GM18870 (cell line): ENCODE data around the gene ZBBX.

Experiments used
- ATAC-seq: cut with Tn5 transposase; IDR thresholded peaks from one replicate; pipeline ENCODE4 v1.9.1; 2021; ENCODE audit warnings: moderate library complexity; ENCODE audit not compliant: unreplicated experiment

The ZBBX gene

DNA sequence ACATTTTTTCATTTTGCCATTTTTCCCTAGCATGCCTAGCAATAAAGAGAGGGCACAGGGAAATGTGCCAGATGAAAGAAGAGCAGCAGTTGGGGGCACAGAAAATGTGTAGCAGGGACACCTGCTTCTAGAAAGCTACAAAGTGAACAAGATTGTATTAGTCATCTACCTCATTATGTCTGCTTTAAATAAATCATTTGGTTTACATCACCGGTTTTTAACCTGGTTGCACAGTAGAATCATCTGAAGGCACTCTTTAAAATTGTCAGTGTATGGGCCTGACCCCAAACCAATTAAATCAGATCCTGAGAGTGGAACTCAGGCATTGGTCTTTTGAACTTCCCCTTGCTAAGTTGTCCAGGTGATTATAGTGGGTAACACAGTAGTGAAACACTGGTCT, 73.8 kb downstream of the ZBBX start:
- no peak for ATAC-seq

DNA sequence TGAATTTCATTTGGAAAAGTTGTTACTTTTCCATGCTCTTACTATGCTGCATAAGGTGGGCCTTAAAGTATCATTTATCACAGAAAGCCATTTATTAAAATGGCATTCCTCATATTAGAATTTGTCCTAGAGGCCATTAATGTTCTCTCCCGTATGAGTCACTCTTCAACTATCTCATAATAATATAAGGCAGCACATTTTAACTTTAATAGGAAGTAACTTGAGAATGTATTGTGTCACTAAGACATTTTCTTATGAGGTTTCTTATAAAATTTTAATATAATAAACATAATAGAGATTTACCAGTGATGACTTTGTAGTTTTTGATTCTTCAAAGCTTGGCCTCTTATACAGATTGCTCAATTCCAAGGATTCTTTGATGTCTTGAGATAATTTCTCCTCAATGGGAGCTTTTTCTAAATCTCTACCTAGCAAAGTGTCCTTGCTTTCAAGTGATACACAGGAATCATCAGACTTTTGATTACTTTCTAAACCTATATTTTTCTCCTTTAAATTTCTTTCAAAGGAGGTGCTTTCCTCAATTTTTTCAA, 74.7 kb downstream of the ZBBX start:
- no peak for ATAC-seq

DNA sequence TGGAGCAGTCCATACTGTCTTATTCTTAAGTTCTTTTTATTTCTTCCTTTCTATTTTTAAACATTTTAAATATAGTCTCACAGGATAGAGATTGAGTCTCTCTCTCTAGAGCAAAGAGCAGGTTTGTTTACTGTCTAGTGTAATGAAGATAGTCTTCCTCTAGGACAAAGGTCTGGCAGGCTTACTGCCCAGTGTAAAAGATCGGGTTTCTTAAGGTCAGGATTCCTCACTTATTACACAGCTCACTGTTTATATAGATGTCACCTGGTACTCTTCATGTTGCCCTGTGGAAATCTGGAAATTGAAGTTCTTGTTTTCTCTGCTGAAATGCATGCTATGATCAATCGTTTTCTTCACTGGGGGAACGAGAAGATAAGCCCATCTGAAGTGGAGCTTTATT, 76.0 kb downstream of the ZBBX start:
- ATAC-seq: no peak

DNA sequence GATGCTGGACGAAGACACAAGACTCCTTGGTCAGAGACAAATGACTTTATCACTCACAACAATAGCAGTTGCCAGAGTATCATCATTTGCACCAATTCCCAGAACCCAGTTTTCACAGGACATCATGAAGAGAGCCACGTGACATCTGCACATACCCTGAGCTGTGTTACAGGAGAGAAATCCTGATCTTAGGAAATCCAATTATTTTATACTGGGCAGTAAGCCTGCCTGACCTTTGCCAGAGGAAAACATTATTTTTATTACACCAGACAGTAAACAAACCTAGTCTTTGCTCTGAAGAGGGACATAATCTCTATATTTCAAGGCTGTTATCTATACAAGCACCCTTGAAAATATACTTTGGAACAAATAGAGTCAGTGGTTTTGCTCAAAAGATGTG, 77.4 kb downstream of the ZBBX start:
- no peak for ATAC-seq

DNA sequence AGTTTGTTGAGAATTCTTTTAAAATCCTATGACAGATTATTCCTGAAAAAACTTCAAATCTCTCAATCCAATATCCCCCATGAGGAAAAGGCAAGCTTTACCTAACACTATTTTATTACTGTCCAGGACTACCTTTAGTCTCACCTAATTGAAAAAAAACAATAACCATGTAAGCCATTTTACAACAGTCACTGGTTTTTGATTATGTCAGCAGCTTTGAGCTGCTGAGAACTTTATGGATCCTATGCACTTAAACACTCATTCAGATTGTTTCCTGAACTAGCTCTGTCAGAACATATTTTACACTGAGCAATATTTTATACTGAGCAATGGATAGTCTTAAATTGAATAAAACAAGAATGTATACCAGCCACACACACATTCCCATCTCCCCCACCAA, 79.9 kb downstream of the ZBBX start:
- no peak for ATAC-seq

DNA sequence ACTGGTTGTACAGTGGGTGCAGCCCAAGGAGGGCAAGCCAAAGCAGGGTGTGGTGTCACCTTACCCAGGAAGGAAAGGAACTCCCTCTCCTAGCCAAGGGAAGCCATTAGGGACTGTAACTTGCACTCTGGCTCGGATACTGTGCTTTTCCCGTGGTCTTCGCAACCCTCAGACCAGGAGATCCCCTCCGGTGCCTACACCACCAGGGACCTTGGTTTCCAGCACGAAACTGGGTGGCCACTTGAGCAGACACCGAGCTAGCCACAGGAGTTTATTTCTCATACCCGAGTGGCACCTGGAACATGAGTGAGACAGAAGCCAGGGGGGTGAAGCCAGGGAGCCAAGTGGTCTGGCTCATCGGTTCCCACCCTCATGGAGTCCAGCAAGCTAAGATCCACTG, 90.7 kb downstream of the ZBBX start:
- no peak for ATAC-seq

DNA sequence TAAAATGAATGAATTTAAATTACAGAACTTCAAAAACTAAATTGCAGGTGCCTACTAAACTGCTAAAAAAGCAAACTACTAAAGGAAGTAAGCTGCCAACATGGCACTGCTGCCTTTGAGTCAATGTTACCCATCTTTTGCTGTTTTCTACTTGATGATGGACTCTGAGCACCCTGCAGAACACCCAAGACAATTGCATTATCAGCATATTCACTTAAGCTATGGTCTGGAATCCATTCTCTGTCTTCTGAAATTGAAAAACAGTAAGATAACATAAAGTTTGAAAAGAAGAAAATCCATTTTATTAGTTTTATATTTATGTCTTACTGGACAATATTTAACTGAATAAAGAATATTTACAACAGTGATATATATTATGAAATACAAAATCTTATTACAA, 91.4 kb downstream of the ZBBX start:
- ATAC-seq: no peak

DNA sequence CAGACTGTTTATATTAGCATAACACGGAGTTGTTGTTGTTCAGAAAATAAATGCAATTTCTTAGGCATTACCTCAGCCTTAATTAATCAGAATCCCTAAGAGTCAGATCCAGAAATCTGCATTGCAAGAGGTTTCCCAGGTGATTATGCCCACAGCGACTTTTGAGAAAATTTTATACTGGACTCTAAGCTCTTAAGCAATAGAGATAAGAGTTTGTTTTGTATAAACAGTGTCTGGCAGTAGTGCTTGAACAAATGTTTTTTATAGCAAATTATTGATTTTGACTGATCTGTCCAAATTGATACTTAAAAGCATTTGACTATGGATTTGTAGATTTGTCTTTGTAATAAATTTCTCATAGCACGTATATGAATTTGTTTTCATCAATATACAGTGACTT, 92.8 kb downstream of the ZBBX start:
- no peak for ATAC-seq

DNA sequence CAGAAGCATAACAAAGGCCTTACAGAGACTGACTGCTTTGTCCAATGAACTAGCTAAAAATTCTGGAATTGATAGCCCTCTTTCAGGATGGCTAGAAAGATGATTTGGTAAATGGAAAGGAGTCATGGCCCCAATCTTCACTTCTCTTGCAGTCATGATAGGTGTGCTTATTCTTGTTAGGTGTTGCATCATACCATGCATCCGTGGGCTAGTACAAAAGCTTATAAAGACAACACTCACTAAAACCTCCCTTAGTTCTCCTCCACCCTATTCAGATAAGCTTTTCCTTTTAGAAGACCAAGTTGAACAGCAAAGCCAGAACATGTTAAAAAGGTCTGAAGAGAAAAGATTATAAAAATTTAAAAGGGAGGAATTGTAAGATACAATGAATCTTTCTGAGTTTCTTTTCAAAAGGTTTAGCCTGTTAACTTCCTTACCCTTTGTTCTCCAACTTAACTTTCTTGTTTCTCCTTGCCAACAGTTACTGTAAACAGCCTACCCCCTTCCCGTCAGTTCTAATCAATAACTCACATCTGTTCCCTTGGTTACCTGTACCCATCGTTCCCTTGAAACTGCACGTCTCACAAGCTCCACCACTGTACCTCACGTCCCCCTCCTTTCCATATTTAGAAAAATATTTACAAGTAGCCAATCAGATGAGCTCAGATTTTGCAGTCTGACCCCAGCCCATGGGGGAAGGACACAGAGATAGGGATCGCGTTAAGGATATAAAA, 105.8 kb downstream of the ZBBX start:
- no peak for ATAC-seq

DNA sequence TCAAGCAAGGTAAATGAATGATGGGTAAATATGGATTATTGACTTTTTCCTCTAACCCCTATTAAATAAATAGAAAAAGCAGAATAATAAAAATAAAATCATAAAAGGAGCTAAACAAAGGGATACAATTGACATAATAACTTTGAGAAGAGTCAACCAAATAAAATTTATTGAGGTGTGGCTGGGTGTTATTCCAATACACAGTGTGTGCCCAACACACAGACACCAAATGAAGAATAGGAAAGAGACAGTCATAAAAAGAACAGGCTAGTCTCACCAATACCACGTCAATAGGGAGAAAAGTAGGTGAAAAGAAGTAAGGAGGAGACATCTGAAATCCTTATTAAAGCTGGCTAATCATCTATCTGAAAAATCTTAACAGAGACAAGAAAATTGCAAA, 127.1 kb downstream of the ZBBX start:
- ATAC-seq: no peak

DNA sequence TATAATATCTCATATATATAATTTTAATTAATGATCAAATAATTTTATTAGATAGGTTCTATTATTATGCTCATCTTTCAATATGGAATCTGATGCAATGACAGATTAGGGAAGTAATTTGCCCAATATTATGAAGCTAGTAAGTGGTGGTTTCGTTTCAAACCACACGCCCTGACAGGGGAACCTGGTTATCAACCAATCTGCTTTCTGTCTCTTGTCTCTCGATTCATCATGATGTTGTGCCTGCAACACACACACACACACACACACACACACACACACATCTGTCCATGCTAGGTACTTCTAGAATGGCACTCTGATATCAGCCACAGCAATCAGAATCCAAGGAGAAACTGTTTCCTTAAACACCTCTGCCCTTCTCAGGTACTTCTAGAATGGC, 128.4 kb downstream of the ZBBX start:
- no peak for ATAC-seq

DNA sequence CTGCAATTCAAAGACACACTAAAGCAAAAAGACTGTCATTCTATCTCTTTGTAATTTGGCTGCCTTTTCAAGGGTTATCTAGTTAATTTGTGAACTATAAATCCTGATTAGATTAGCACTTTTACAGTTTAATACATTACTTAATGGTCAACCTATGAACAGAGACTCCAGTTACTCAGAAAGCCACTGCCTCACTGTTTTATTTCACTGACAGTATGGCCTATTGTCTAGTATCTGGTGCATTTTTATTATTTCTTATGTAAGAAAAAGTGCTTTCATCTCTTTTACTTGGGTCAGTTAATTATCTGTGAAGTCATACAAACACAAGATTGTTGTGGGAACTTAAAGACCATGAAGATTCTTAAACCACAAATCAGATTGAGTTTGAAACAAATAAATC, 133.8 kb downstream of the ZBBX start:
- no peak for ATAC-seq

DNA sequence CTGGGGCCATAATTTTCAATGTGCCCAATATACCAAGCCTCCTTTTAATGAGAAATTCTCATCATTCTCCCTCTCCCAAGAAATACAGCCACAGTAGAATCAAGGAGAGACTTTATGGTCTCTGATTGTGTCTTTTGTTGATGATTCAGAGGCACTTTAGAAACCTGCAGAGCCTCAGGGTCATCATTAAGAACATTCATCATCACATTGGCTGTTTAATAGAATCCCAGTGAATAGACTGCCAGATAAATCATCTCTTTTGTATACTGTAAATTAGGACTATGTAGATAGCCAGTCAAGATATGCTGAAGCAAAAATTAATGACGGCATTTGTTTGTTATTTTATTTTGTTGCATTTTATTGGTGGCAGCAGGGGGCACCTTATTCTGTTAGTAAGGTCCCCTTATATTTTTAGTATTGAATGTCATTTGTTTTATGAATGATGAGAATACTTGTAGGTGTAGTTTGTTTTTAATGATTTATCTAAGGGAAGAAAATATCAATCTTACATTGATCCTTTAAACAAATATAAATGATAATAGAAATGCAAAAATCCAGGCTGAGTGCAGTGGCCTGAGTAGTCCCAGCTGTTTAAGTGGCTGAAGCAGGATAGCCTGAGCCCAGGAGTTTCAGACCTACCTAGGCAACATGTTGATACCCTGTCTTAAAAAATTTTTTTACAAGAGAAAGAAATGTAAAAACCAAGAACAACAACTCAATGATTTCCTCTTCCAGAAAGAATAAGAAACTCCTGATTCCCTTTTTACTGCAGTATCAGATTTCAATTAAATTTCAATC, 138.8 kb downstream of the ZBBX start:
- no peak for ATAC-seq

DNA sequence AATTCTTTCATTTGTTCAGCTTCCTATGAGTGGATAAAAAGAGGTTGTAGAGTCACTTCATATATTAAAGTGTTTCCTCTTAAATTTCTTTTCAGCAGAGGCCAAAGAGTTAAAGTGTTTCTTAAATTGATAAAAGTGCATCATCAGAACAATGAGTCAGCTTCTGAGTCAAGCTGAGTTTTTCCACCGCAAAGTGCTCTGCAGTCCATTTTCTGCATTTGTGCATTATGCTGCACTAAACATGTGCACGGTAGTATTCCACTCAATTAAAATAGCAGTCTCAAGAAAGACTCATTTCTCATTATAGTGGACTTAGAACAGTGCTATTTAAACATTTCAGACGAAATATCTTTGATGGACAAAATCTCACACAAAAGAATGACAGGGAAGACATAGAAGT, 152.0 kb downstream of the ZBBX start:
- no peak for ATAC-seq

DNA sequence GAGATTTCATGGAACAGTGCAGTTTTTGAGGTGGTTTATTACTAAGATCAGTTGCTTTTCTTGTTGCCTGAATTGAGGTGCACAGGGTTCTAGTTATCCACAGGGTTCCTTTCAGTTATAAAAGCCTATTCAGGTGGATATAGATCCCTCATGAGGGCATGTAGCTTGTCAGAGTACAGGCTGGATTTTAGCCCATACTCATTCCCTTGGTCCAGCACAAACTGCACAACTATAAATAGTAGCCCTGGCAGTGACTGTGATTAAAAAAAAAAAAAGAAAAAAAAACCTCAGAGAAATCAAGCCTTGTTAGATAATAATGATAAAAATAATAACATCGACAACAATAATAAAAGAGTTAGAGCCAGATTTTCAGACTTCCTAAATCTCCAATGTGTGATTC, 154.3 kb downstream of the ZBBX start:
- no peak for ATAC-seq

DNA sequence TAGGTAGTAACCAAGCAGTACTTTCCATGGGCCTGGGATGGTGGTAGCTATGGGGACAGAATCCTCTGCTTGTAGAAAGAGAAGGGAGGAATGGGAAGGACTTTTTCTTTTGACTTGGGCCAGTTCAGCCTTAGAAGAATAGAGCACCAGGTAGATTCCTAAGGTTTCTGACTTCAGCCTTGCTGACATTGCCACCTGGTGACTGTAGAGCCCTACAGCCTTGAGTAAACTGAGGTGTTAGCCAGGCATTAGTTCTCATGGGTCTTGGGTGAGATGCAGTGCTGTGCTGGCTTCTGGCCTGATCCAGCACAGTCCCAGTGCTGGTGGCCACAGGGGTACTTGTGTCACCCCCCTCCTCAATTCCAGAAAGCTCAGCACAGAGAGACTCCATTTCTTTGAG, 171.1 kb downstream of the ZBBX start:
- ATAC-seq: no peak

DNA sequence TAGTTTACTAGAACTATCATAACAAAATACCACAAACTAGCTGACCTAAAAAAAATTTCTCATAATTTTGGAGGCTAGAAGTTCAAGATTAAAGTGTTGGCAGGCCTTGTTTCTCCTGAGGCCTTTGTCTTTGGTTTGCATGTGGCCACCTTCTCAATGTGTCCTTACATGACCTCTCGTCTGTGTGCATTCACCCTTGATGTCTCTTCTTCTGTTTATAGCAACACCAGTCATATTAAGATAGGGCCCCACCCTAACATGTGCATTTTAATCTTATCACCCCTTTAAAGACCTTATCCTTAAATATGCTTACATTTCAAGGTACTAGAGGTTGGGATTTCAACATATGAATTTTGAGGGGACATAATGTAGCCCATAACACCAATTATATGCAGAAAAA, 177.0 kb downstream of the ZBBX start:
- ATAC-seq: no peak

DNA sequence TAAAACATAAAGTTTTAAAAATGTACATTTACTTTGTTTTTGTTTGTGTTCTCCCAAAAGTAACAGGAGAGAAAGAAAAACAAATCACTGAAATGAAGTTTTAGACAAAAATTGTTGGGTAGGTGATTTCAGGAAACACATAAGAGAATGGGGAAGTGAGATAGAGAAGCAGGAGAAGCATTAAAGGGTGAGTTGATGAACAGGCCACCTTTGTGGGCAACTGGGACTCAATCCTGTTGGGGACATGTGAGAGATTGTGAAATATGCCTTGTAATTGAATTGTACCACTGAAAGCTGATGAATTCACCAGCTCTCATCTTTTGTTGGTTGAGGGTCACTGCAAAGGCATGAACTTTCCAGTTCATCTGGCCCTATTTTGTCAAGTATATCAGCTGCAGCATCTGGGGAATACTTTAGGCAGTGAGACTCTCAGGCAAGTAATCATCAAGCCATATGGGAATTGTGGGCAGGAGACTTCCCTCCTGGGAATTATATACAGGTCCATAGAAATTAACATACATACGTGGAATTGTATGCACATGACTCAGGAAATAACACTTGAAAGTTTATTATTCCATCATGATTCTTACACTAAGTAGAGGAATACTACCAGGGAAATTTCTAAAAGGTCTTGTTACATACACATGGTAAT, 181.0 kb downstream of the ZBBX start:
- no peak for ATAC-seq
